ENCODE results near the gene NUDT1.

Gene NUDT1

DNA sequence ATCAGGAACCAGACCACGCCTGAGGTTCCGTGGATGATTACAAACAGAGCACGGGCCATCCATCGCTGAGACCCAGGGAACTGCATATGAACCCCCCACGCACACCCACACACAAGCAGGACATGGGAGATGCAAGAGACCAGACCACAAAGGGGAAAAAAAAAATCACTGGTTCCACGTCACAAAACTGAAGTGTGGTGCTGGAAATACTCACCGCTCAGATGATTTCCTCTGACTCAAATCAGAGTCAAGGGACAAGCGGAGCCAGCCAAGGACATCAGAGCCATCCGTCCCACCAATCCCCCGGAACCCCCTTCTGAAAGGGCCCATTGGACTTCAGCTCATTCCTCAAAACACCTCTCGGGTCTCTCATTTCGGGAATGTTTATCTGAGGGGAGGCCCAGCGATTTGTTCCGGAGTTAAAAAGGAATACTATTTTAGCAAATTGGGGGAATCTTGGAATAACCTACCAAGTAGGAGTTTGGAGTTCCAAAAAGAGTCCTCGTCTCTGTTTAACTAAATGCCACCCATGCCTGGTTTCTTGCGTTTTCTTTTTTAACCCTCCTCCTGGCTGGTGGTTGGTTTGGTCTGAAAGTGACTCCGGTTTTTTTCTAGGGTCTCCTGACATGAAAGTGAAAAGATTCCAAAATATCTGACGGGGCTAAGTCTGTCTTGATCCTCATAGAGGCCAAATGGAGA, 57.3 kb downstream of the NUDT1 start:
- no peak for DNase-seq (ENCODE audit: low spot score)

DNA sequence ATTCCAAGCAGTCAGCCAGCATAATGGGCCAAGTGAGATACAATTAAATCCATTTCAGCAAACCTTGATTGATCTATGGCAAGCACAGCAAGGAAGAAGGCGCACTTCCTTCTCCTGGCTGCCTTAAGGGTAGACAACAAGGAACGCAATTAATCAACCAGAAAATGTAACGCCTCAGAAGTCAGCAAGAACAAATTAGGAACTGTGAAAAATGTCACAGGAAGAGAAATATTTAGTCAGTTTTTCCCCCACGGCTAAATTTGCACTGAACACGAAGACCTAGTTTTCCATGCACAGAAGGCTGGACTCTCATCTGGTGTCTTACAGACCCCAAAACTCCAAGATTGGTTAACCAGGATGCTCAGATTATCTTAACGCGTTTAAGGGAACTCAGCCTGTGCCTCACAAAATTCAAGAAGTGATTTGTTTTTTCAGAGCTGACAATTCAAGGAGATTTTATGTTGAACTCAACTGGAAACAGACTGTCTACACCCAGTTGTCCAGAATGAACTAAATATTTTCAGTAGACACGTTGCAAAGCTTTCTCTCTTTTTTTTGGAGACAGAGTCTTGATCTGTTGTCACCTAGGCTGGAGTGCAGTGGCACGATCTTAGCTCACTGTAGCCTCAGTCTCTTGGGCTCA, 58.0 kb downstream of the NUDT1 start:
- DNase-seq (ENCODE audit: low spot score): no peak
